Pulmonary artery endothelial cell (primary cell): ENCODE results near the gene SCCPDH. TPM values are rescaled to one million over a fixed set of nuclear protein-coding genes. Genes with fewer than 3 reads are reported as not detected.
"Not testable (repeated sequence)": the region's sequence is repeated elsewhere in the genome, so short reads cannot be mapped to it uniquely, and the experiment has no call there.

Source experiments
- DNase-seq: peaks from one replicate; pipeline ENCODE4 v3.0.0-alpha.2; 2011; ENCODE audit warnings: low read depth, low spot score
- total RNA-seq: library from RNA; depleted of rRNA; stranded (reverse); fragments of >200 nt; gene quantifications from 2 replicates; pipeline ENCODE4 v1.2.3, GENCODE V29; 2014

SCCPDH gene
- total RNA-seq, 1 donor from 2014 or later, result 61.9 TPM

DNA sequence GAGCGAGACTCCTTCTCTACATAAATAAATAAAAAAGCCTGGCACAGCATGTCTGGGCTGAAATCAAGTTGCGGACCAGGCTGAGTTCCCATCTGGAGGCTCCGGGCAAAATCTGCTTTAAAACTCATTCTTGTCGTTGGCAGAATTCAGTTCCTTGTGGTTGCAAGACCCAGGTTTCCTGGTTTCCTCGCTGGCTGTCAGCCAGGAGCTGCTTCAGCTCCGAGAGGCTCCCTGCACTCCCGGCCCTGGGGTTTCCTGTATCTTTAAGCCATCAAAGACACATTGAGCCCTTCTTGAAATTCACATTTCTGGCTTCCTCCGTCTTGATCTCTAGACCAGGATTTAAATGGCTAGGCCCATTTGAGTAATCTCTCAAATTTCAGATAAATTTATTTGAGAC lies 20.6 kb upstream of the SCCPDH start:
- no peak for DNase-seq

GRCh38 chr1:246705368-246705767 lies 18.8 kb upstream of the SCCPDH start:
- no peak for DNase-seq

DNA sequence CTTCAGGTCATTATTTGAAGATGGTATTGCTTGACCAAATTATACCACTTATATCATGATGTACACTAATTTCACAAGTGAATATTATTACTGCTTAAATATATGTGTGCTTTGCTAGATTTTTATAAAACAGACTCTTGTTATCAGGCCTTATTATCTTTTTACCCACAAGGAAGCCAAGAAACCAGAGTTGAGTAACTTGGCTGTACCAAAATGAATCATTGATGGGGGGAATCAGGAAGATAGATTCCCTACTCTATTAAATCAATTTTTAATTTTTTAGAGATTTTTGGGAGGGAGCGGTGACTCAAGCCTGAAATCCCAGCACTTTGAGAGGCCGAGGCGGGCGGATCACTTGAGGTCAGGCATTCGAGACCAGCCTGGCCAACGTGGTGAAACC lies 16.0 kb upstream of the SCCPDH start:
- no peak for DNase-seq

GRCh38 chr1:246709196-246709595 lies 15.0 kb upstream of the SCCPDH start:
- no peak for DNase-seq

GRCh38 chr1:246709835-246710234 lies 14.4 kb upstream of the SCCPDH start:
- DNase-seq, result no peak

DNA sequence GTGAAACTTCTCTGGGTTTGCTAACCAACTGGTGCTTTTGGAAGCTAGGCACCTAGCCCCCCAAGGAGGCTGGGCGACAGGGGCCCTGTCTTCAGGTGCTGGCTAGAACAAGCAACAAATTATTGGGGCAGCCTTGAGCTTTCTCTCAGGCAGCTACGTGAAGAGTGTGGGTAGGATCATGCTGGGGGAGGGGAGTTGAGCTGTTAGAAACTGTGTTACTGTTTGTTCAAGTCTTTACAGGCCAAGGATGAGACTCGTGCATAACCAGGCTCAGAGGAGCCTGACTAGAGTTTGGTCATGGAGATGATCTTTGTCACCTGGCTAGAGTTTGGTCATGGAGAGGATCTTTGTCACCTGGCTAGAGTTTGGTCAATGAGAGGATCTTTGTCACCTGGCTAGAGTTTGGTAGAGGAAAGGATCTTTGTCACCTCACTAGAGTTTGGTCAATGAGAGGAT lies 12.6 kb upstream of the SCCPDH start:
- DNase-seq, result no peak

- not testable (repeated sequence) for DNase-seq
These were observed 11.8 kb upstream of the SCCPDH start for GRCh38 chr1:246712428-246712827.

DNA sequence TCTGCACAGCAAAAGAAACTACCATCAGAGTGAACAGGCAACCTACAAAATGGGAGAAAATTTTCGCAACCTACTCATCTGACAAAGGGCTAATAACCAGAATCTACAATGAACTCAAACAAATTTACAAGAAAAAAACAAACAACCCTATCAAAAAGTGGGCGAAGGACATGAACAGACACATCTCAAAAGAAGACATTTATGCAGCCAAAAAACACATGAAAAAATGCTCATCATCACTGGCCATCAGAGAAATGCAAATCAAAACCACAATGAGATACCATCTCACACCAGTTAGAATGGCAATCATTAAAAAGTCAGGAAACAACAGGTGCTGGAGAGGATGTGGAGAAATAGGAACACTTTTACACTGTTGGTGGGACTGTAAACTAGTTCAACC lies 4.8 kb upstream of the SCCPDH start:
- not testable (repeated sequence) for DNase-seq

- not testable (repeated sequence) for DNase-seq
These were observed 3.4 kb upstream of the SCCPDH start for GRCh38 chr1:246720814-246721213.

DNA sequence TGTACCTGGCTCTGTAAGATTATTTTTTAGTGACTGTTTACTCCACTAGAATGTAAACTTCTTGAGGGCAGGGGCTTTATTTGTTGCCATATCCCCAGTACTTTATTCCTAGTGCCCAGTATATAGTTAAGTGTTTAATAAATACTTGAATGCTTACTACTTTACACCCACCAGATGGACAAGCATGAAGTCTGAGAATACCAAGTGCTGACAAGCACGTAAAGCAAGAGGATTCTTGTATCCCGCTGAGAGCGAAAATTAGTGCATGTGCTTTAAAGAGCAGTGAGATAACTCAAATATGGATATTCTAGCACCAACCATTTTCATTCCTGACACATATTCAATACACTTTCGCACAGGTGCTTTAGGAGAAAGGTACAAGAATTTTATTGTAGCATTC lies 1.5 kb upstream of the SCCPDH start:
- no peak for DNase-seq

DNA sequence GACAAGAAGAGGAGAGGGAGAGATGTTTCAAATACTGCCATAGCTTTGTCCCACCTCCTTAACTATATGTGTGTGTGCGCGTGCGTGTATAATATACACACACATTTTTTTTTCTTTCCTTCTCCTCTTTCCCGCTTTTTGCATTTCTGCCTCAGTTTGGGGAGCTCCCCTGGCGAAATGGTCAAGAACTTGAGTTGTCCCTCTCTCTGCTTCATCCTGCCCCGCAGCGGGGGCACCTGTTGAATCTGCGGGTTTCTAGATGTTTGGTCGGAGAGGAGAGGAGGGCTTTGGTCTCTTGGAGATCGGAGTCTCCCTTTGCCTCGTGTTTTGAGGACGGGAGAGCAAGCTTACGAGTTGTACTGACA lies 504 bp downstream of the SCCPDH start:
- no peak for DNase-seq

- no peak for DNase-seq
These were observed 982 bp downstream of the SCCPDH start for GRCh38 chr1:246725191-246725590.

GRCh38 chr1:246726255-246726679 lies 2.1 kb downstream of the SCCPDH start:
- no peak for DNase-seq

DNA sequence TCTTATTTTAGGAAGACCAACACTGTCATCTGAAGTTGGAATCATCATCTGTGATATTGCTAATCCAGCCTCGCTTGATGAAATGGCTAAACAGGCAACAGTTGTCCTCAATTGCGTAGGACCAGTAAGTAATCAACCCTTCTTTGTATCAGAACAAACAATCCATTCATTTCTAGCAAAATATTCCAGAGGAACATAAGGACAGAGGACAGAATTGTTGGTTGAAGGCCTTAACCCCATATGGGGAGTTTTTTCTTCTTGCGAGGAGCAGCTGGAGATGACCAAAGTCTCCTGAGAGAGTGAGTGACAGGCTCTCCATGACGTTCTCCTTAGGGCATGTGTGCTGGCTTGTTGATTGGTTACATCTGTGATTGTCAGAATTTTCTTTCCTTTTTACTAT lies 2.7 kb downstream of the SCCPDH start:
- DNase-seq, result no peak

GRCh38 chr1:246727594-246727993 lies 3.4 kb downstream of the SCCPDH start:
- DNase-seq, result no peak

DNA sequence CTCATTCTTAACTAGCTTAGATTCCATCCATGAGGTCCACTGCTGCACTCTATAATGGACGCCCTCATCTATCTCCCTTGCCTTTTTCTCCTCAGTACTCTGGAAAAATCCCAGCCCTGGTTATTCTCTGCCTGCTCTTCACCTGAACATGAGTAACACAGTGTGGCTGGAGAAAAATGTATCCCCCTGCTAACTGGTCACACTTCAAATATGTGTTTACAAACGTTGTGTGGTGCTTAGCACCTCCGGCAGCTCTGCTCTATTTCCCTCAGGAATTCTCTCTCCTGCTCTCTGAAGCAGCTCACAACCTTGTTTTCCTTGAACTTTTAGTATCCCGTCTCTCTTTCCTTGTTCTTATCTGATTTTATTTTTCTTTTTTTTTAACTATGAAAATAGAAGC lies 4.1 kb downstream of the SCCPDH start:
- no peak for DNase-seq

- DNase-seq, result not testable (repeated sequence)
These were observed 4.8 kb downstream of the SCCPDH start for GRCh38 chr1:246729040-246729439.

- no peak for DNase-seq
These were observed 6.6 kb downstream of the SCCPDH start for GRCh38 chr1:246730839-246731238.

- not testable (repeated sequence) for DNase-seq
These were observed 7.7 kb downstream of the SCCPDH start for GRCh38 chr1:246731873-246732272.

DNA sequence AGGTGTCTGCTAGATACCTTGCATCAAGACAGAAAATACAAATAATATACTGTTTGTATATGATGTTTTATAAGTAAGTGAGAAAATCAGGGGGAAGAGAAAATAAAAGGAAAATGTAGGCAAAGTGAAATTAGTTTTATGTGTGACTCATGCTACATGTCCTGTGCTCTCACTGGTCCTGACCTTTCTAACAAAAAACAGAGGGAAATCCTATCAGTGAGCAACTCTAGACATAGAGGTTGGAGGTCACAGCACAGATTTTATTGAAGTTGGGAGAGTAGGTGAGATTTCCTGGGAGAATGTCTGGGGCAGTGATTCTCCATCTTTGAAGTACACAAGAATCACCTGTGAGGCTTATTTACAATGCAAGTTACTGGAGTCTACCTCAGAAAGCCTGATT lies 9.5 kb downstream of the SCCPDH start:
- DNase-seq, result no peak

GRCh38 chr1:246734866-246735265 lies 10.7 kb downstream of the SCCPDH start:
- no peak for DNase-seq

DNA sequence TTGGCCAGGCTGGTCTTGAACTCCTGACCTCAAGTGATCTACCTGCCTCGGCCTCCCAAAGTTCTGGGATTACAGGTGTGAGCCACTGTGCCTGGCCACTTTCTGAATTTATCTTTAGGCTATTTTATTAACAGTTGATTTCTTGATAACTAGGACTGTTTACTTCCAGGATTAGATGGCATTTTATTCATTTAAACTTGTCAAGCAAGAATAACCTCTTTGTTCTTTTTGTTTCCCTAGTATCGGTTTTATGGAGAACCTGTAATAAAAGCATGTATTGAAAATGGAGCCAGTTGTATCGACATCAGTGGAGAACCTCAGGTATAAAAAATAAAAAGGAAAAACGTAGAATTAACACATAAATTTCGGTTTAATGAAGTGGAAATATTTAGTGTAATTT lies 11.5 kb downstream of the SCCPDH start:
- DNase-seq, result no peak

GRCh38 chr1:246742396-246742795 lies 18.2 kb downstream of the SCCPDH start:
- DNase-seq, result no peak

- DNase-seq, result not testable (repeated sequence)
These were observed 21.9 kb downstream of the SCCPDH start for GRCh38 chr1:246746155-246746554.
